Bone marrow (tissue), 2 donors: ENCODE results near the gene ABAT.
"Not testable (repeated sequence)": the region's sequence is repeated elsewhere in the genome, so short reads cannot be mapped to it uniquely, and the experiment has no call there.

Experiments
- DNase-seq, 2 donors: peaks; one replicate each; lab custom pipeline; 2025; lab: John Stamatoyannopoulos, UW

ABAT gene

GRCh38 chr16:8682551-8683259, 8.3 kb downstream of the ABAT start:
- DNase-seq, result no peak

- no peak for DNase-seq
These were observed 9.2 kb downstream of the ABAT start for GRCh38 chr16:8683640-8684039.

- DNase-seq, result no peak
These were observed 11.2 kb downstream of the ABAT start for GRCh38 chr16:8685617-8686016.

GRCh38 chr16:8686031-8686621, 11.7 kb downstream of the ABAT start:
- no peak for DNase-seq

- DNase-seq, result no peak
These were observed 12.5 kb downstream of the ABAT start for GRCh38 chr16:8686879-8687278.

- no peak for DNase-seq
These were observed 15.3 kb downstream of the ABAT start for GRCh38 chr16:8689686-8690085.

- DNase-seq, result no peak
These were observed 17.3 kb downstream of the ABAT start for GRCh38 chr16:8691728-8692127.

- no peak for DNase-seq
These were observed 20.6 kb downstream of the ABAT start for GRCh38 chr16:8694795-8695728.

- DNase-seq, result no peak
These were observed 22.5 kb downstream of the ABAT start for GRCh38 chr16:8696880-8697279.

- DNase-seq, result no peak
These were observed 23.5 kb downstream of the ABAT start for GRCh38 chr16:8697965-8698364.

- DNase-seq, result no peak
These were observed 29.3 kb downstream of the ABAT start for GRCh38 chr16:8703693-8704092.

GRCh38 chr16:8704098-8704497, 29.7 kb downstream of the ABAT start:
- DNase-seq, result no peak

- DNase-seq, result not testable (repeated sequence)
These were observed 30.8 kb downstream of the ABAT start for GRCh38 chr16:8705100-8705822.

GRCh38 chr16:8708536-8708935, 34.1 kb downstream of the ABAT start:
- no peak for DNase-seq

GRCh38 chr16:8712589-8713361, 38.4 kb downstream of the ABAT start:
- no peak for DNase-seq

- no peak for DNase-seq
These were observed 39.3 kb downstream of the ABAT start for GRCh38 chr16:8713635-8714172.

- DNase-seq, result no peak
These were observed 39.8 kb downstream of the ABAT start for GRCh38 chr16:8714174-8714573.

GRCh38 chr16:8714807-8715206, 40.4 kb downstream of the ABAT start:
- DNase-seq, result no peak

GRCh38 chr16:8716052-8716451, 41.6 kb downstream of the ABAT start:
- no peak for DNase-seq

- DNase-seq, result no peak
These were observed 42.2 kb downstream of the ABAT start for GRCh38 chr16:8716592-8716991.

GRCh38 chr16:8717469-8717868, 43.1 kb downstream of the ABAT start:
- no peak for DNase-seq
